GM21367 (cell line): ENCODE data around the gene CAMK1.

Experiments used
- ATAC-seq: cut with Tn5 transposase; IDR thresholded peaks from one replicate; pipeline ENCODE4 v1.9.1; 2021; ENCODE audit not compliant: unreplicated experiment

The CAMK1 gene

GRCh38 chr3:9743548-9743947 is 26.2 kb downstream of the CAMK1 start:
- no peak for ATAC-seq

- no peak for ATAC-seq
Measured at GRCh38 chr3:9742560-9742959, 27.2 kb downstream of the CAMK1 start.

DNA sequence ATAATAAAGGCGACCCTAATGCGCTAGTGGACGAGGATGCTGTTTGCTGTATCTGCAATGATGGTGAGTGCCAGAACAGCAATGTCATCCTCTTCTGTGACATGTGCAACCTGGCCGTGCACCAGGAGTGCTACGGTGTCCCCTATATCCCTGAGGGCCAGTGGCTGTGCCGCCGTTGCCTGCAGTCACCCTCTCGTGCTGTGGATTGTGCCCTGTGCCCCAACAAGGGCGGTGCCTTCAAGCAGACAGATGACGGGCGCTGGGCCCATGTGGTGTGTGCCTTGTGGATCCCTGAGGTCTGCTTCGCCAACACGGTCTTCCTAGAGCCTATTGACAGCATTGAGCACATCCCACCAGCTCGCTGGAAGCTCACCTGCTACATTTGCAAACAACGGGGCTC is 30.6 kb downstream of the CAMK1 start:
- ATAC-seq: no peak

GRCh38 chr3:9736831-9737230 is 32.9 kb downstream of the CAMK1 start:
- ATAC-seq: no peak

DNA sequence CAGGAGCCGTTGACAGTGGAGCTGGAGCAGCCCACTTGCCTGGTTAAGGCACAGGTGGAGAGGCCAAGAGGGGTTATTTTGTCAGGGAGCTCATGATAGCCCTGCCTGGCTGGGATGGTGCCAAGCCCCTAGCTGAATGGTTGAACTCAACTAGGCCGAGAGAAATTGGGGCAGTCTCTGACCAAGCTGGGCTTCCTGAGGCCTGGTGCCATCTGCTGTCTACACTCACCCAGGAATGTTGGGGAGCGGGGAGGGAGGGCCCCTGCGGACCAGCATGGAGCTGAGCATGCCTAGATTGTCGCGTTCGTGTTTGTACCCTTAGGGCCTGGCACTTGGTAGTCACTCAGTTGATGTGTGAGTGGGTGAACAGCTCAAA is 37.0 kb downstream of the CAMK1 start:
- no peak for ATAC-seq

GRCh38 chr3:9732080-9732739 is 37.5 kb downstream of the CAMK1 start:
- ATAC-seq: no peak

- peak; percentile 88 for ATAC-seq
Measured at GRCh38 chr3:9731206-9732079, 38.3 kb downstream of the CAMK1 start, which contains the start of gene BRPF1. TSS of gene BRPF1 (plus strand) at chr3:9731735. CDS start at chr3:9734141, 2,406 bp downstream.

DNA sequence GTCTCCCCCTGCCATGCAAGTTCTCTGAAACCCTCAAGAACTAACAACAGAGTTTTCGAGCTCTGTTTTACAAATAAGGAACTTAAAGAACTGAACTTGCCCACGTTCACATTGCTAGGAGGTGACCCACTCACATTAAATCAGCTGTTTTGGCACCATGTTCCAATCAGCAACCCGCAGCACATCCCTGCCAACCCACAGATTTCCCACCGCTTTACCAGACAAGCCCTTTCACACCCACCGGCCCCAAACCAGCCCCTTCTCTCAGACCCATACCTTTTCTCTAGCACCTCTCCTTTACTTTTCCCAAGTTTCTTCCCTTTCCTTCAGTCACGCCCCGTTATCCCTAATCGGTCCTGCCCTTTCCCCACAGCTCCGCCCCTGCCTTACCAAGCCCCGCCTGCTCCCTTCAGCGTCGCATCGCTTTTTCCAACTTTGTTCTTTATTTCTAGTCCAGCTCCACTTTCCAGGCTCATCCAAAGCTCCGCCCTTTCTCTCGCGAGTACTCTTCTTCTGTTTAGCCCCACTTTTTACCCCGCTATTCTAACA is 39.0 kb downstream of the CAMK1 start:
- peak; percentile 38 for ATAC-seq

DNA sequence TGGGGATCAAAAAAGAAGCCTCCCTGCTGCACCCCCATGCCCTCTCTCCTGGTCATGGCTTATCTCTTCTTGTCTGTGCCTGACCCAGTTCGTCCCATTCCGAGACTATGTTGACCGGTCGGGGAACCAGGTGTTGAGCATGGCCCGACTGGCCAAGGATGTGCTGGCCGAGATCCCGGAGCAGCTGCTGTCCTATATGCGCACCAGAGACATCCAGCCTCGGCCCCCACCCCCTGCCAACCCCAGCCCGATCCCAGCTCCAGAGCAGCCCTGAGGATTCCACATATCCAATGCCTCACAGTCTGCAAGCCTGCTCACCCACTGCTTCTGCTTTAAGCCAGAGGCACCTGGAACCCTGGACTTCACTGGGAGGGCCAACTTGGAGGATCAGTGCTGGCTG is 40.3 kb downstream of the CAMK1 start:
- ATAC-seq: no peak

DNA sequence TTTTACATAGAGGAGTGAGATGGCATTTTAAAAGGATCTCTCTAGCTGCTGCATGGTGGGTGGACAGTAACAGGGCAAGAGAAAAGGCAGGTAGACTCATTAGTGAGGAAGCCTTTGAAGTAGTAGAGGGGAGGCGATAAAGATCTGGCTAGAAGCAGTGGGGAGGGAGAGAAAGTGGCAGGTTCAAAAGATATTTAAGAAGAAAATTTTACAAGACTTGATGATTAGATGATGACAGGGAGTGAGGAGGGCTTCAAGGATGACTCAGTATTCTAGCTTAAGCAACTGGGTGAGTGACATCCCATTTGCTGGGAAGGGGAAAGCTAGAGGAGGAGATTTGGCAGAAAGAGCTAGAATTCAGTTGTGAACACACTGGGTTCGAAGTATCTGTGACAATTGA is 42.0 kb downstream of the CAMK1 start:
- no peak for ATAC-seq

GRCh38 chr3:9727041-9727595 is 42.6 kb downstream of the CAMK1 start:
- no peak for ATAC-seq

GRCh38 chr3:9725775-9726515 is 43.8 kb downstream of the CAMK1 start:
- no peak for ATAC-seq

- no peak for ATAC-seq
Measured at GRCh38 chr3:9721700-9722060, 48.1 kb downstream of the CAMK1 start.

- ATAC-seq: no peak
Measured at GRCh38 chr3:9721015-9721699, 48.6 kb downstream of the CAMK1 start.

DNA sequence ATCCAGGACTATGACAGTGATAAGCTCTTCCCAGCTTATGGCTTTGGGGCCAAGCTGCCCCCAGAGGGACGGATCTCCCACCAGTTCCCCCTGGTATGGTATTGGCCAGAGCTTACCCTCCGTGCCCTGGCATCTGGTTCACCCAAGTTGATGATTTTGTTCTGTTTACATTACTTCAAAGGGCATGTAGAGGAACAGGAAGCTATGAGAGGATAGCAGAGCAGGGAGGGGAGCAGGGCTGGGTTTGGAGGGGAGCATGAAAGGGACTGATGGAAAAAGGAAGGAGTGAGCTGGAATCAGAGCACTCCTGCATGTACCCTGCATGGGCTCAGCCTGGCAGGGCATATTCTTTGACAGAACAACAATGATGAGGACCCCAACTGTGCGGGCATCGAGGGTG is 51.6 kb downstream of the CAMK1 start:
- ATAC-seq: no peak

- ATAC-seq: no peak
Measured at GRCh38 chr3:9717563-9717962, 52.2 kb downstream of the CAMK1 start.

DNA sequence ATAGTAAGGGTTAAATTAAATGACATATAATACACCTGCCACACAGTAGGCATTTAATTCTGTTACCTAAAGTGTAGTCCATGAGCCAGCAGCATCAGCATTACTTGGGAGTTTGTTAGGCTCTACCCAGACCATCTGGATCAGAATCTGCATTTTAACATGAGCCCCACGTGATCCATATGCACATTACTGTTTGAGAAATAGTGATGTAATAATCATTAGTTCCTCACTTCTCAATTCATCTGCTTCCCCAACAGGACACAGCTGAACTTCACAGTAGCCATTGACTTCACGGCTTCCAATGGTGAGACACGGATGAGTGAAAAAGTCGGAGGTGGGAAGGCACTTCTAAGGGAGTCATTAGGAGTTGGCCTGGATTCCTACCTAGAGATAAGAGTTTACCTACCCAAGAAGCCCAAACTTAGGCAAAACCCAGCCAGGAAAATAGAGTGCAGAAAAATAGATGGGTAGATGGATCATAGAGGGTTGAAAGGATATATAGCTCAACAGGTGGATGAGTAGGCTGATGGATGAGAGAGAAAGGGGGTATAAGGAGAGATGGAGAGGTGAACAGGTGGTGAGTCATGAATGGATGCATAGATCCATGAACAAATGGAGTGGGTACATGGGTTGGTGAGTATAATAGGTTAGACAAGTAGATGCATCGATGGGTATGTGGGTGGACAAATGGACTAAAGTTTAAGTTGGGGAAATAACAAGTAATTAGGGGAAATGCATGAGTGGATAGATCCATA is 52.8 kb downstream of the CAMK1 start:
- no peak for ATAC-seq

DNA sequence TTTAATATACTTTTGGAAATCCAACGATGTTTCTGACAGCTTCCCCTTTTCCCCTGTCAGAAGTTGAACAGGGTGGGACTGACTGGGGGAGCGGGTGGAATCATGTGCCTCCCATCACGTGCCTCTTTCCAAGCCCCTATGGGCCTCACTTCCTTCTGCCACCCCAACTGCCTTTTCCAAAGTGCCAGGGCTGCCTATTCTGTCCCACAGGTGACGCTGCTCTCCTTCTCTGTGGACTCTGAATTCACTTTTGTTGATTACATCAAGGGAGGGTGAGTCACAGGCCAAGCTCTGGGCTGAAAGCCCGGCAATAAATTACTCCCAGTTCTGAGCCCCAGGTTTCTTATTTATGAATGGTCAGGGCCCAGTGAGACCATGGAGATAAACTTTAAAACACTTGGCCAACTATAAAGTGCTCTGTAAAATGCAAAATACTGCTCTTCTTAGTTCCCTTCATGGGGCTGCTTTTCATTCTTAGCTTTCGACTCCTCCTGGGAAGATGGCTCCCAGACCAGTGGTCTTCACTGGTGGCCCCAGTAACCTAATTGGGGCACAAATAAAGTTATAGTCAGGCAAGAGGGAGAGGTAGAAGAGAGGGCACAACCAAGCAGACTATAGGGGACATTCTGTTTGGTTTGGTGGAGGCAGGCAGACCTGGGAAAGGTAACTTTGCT is 53.8 kb downstream of the CAMK1 start:
- no peak for ATAC-seq

DNA sequence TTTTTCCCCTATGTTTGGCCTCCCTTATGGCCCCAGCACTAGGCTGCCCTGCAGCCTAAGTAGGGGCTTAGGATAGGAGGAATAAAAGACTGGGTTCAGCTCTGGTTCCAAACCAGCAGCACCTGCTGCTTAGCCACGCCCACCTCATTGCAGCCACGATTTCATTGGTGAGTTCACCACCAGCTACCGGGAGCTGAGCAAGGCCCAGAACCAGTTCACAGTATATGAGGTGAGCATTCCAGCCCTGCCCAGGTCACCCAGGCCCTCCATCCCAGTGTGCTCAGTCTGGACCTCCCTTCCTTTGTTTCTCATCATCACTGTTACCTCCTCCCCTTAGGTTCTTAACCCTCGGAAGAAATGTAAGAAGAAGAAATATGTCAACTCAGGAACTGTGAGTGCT is 54.6 kb downstream of the CAMK1 start:
- ATAC-seq: no peak
